ENCODE data around the gene SNX3. TPM values are rescaled to one million over a fixed set of nuclear protein-coding genes. Genes with fewer than 3 reads are reported as not detected.

Gene SNX3
- total RNA-seq, 1 experiment from 2014 or later = 102 TPM

DNA sequence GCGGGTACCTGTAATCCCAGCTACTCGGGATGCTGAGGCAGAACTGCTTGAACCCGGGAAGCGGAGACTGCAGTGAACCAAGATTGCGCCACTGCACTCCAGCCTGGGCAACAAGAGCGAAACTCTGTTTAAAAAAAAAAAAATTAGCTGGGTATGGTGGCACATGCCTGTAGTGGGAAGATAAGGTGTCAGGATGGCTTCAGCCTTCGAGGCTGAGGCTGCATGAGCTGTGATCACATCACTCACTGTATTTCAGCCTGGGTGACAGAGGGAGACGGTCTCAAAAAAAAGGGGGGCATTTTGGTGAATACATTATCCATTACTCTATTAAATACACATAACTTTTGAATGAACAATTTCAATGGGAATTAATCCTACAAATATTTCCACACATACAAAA, 32.4 kb downstream of the SNX3 start:
- Histone ChIP-seq H2AFZ (no peak overlapping the region), H3K27ac (no peak overlapping the region), H4K20me1 (ENCODE audit: insufficient read depth) (peaks cover 4% of the 10 kb centered on the region; the same call in 1 of the 2 replicates), H3K36me3 (ENCODE audit: low read depth) (no peaks in the 10 kb centered on the region; the same call in 1 of the 2 replicates), H3K27me3 (ENCODE audit: insufficient read depth, low read depth) (no peaks in the 10 kb centered on the region), H3K4me3 (no peak overlapping the region), H3F3A (ENCODE audit: insufficient read depth, low read depth) (no peaks in the 10 kb centered on the region), H3K79me2 (ENCODE audit: low read depth) (peaks cover 6% of the 10 kb centered on the region; the same call in 1 of the 2 replicates), H3K4me2 (no peak overlapping the region), H3K4me1 (replicated peaks; ENCODE audit: insufficient read depth) (no peaks in the 10 kb centered on the region; the same call in 1 of the 2 replicates), H3K9me2 (ENCODE audit: insufficient read depth) (no peaks in the 10 kb centered on the region), H3K9me3 (ENCODE audit: insufficient read depth, low read depth) (no peaks in the 10 kb centered on the region)
- POLR2A ChIA-PET (ENCODE audit: unreplicated experiment) = no interaction called here
- intact Hi-C loops (cut with micrococcal nuclease; ENCODE audit: unreplicated experiment) = no loop called here
- DNase-seq = no peak
- CTCF ChIA-PET = interaction anchor here (0.7 kb wide), 1 partner anchor 107 kb away, joined by 3 read pairs; no protein-coding TSS in a partner anchor
- no peak for TF ChIP-seq CTCF (conservative IDR thresholded peaks at IDR 0.05)
- TF ChIP-seq EZH2 (IDR thresholded peaks at IDR 0.05; ENCODE audit: low read depth) = no peak
- BruUV-seq (replicated peaks) = no TSS peak

- ChIA-PET POLR2A (ENCODE audit: unreplicated experiment) (interaction anchor here (0.7 kb wide), 1 partner anchor 1723 kb away, joined by 4 read pairs; no protein-coding TSS in a partner anchor), CTCF (interaction anchor here (0.6 kb wide), 1 partner anchor 644 kb away, joined by 5 read pairs; no protein-coding TSS in a partner anchor)
- Histone ChIP-seq H3K4me2 (no peak overlapping the region), H3K27ac (no peak overlapping the region), H3K9me2 (ENCODE audit: insufficient read depth) (no peaks in the 10 kb centered on the region), H3K79me2 (ENCODE audit: low read depth) (peaks cover 6% of the 10 kb centered on the region; the same call in 1 of the 2 replicates), H3K36me3 (ENCODE audit: low read depth) (no peaks in the 10 kb centered on the region; the same call in 1 of the 2 replicates), H3K9me3 (ENCODE audit: insufficient read depth, low read depth) (no peaks in the 10 kb centered on the region), H3K4me3 (no peak overlapping the region), H3F3A (ENCODE audit: insufficient read depth, low read depth) (no peaks in the 10 kb centered on the region), H3K4me1 (replicated peaks; ENCODE audit: insufficient read depth) (no peaks in the 10 kb centered on the region; the same call in 1 of the 2 replicates), H2AFZ (no peak overlapping the region), H3K27me3 (ENCODE audit: insufficient read depth, low read depth) (no peaks in the 10 kb centered on the region), H4K20me1 (ENCODE audit: insufficient read depth) (no peaks in the 10 kb centered on the region; the same call in 1 of the 2 replicates)
- no peak for DNase-seq
- intact Hi-C loops (cut with micrococcal nuclease; ENCODE audit: unreplicated experiment) = no loop called here
- no TSS peak for BruUV-seq (replicated peaks)
- TF ChIP-seq EZH2 (IDR thresholded peaks at IDR 0.05; ENCODE audit: low read depth) (no peak), CTCF (conservative IDR thresholded peaks at IDR 0.05) (no peak)
These were observed 33.5 kb downstream of the SNX3 start for GRCh38 chr6:108227290-108227689.

DNA sequence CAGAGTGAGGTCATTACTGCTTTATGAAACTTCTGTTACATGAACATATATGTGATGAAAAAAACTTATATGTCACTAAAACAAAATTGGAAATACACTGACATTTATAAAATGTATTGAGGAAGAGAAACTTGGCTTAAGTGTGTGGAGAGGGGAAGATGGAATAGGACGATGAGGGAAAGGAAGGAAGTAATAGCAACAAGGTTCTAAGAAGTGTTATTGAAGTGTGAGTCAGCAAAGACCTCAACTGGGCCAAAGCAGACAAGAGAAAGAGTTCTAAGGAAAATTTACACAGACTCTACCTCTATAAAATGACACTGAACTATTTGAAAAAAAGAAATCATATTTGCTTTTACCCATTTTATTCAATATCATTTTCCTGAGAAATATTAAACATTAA, 38.3 kb downstream of the SNX3 start:
- H3K27me3 ChIP-seq (ENCODE audit: insufficient read depth, low read depth) = no peaks in the 10 kb centered on the region
- no peak overlapping the region for H3K4me2 ChIP-seq
- TF ChIP-seq EZH2 (IDR thresholded peaks at IDR 0.05; ENCODE audit: low read depth) (no peak), CTCF (conservative IDR thresholded peaks at IDR 0.05) (no peak)
- H3F3A ChIP-seq (ENCODE audit: insufficient read depth, low read depth) = no peaks in the 10 kb centered on the region
- DNase-seq = no peak
- ChIA-PET POLR2A (ENCODE audit: unreplicated experiment) (no interaction called here), CTCF (no interaction called here)
- no peak overlapping the region for H3K27ac ChIP-seq
- no TSS peak for BruUV-seq (replicated peaks)
- peaks cover 6% of the 10 kb centered on the region; the same call in 1 of the 2 replicates for H3K79me2 ChIP-seq (ENCODE audit: low read depth)
- H3K4me1 ChIP-seq (replicated peaks; ENCODE audit: insufficient read depth) = no peaks in the 10 kb centered on the region; the same call in 1 of the 2 replicates
- H2AFZ ChIP-seq = no peak overlapping the region
- H3K36me3 ChIP-seq (ENCODE audit: low read depth) = peaks cover 19% of the 10 kb centered on the region
- intact Hi-C loops (cut with micrococcal nuclease; ENCODE audit: unreplicated experiment) = no loop called here
- no peaks in the 10 kb centered on the region for H3K9me2 ChIP-seq (ENCODE audit: insufficient read depth)
- no peaks in the 10 kb centered on the region for H3K9me3 ChIP-seq (ENCODE audit: insufficient read depth, low read depth)
- H4K20me1 ChIP-seq (ENCODE audit: insufficient read depth) = no peaks in the 10 kb centered on the region; the same call in 1 of the 2 replicates
- no peak overlapping the region for H3K4me3 ChIP-seq
